Activated CD8-positive, alpha-beta memory T cell treated with anti-CD3 and anti-CD28 coated beads, Interleukin-2, amount 10 ng/mL, durations not matched to agents 7 days and 5 days (primary cell): ENCODE data around the gene SLC5A10. TPM values are rescaled to one million over a fixed set of nuclear protein-coding genes. Genes with fewer than 3 reads are reported as not detected.

ENCODE experiments used
- ATAC-seq: fragments of 150-1000 bp; cut with Tn5 transposase; one replicate; pipeline ENCODE4 v1.10.0; 2021; ENCODE audit warnings: moderate library complexity
- CTCF ChIA-PET: fragments of 350-600 bp; sonication (Branson Sonifier 250); formaldehyde crosslinking; loops from one replicate; lab custom pipeline; 2021; ENCODE audit warnings: antibody characterized with exemption; lab: Charles Lee
- DNase-seq: peaks from one replicate; pipeline ENCODE4 v3.0.0-alpha.2; 2020
- H3K27ac Mint-ChIP-seq: one replicate; pipeline ENCODE4 v1.8.0; 2021; ENCODE audit warnings: mild to moderate bottlenecking, mixed read lengths
- H3K27me3 Mint-ChIP-seq: one replicate; pipeline ENCODE4 v1.8.0; 2021; ENCODE audit warnings: mixed read lengths
- H3K36me3 Mint-ChIP-seq: one replicate; pipeline ENCODE4 v1.8.0; 2021; ENCODE audit warnings: mild to moderate bottlenecking, mixed read lengths
- H3K4me1 Mint-ChIP-seq: one replicate; pipeline ENCODE4 v1.8.0; 2021; ENCODE audit warnings: mixed read lengths
- H3K4me3 Mint-ChIP-seq: one replicate; pipeline ENCODE4 v1.8.0; 2021; ENCODE audit warnings: mild to moderate bottlenecking, moderate library complexity, mixed read lengths
- H3K9me3 Mint-ChIP-seq: one replicate; pipeline ENCODE4 v1.8.0; 2022; ENCODE audit warnings: low read depth, mixed read lengths
- total RNA-seq, 2 experiments: library from RNA; stranded (reverse); gene quantifications; one replicate each; pipeline ENCODE4 v1.2.3, GENCODE V29; 2021

The SLC5A10 gene
- total RNA-seq, 2 experiments from 2014 or later: not detected

- H3K36me3 Mint-ChIP-seq: peaks cover 32% of the 10 kb centered on the region
- no peak for ATAC-seq
- peaks cover 23% of the 10 kb centered on the region for H3K4me1 Mint-ChIP-seq
- CTCF ChIA-PET: no interaction called here
- H3K27me3 Mint-ChIP-seq: peaks cover 2% of the 10 kb centered on the region
- no peak overlapping the region for H3K4me3 Mint-ChIP-seq
- H3K27ac Mint-ChIP-seq: peak overlapping the region; percentile 35
- no peaks in the 10 kb centered on the region for H3K9me3 Mint-ChIP-seq
- DNase-seq: no peak
Measured at GRCh38 chr17:18928628-18929125, 23.3 kb upstream of the SLC5A10 start.

- CTCF ChIA-PET: interaction anchor here (0.7 to 1.6 kb wide), 3 partner anchors 10 to 306 kb away, joined by 3 to 5 read pairs (median 4); no protein-coding TSS in a partner anchor
- no peak overlapping the region for H3K4me3 Mint-ChIP-seq
- H3K36me3 Mint-ChIP-seq: peaks cover 24% of the 10 kb centered on the region
- H3K27me3 Mint-ChIP-seq: peaks cover 15% of the 10 kb centered on the region
- no peak overlapping the region for H3K27ac Mint-ChIP-seq
- DNase-seq (no peak), ATAC-seq (no peak)
- H3K9me3 Mint-ChIP-seq: no peaks in the 10 kb centered on the region
- peaks cover 16% of the 10 kb centered on the region for H3K4me1 Mint-ChIP-seq
Measured at GRCh38 chr17:18932360-18933055, 19.5 kb upstream of the SLC5A10 start.

GRCh38 chr17:18933102-18934058 lies 18.6 kb upstream of the SLC5A10 start:
- Mint-ChIP-seq H3K4me3 (no peak overlapping the region), H3K9me3 (no peaks in the 10 kb centered on the region), H3K4me1 (peaks cover 16% of the 10 kb centered on the region), H3K27ac (no peak overlapping the region), H3K27me3 (peaks cover 15% of the 10 kb centered on the region), H3K36me3 (peaks cover 21% of the 10 kb centered on the region)
- CTCF ChIA-PET: interaction anchor here (0.7 to 1.5 kb wide), 2 partner anchors 10 to 28 kb away, joined by 3 to 4 read pairs; no protein-coding TSS in a partner anchor
- ATAC-seq (no peak), DNase-seq (no peak)

GRCh38 chr17:18937981-18938691 lies 13.8 kb upstream of the SLC5A10 start:
- no peak overlapping the region for H3K4me3 Mint-ChIP-seq

GRCh38 chr17:18938692-18939023 lies 13.3 kb upstream of the SLC5A10 start:
- peaks cover 25% of the 10 kb centered on the region for H3K27me3 Mint-ChIP-seq
- H3K9me3 Mint-ChIP-seq: no peaks in the 10 kb centered on the region
- peaks cover 2% of the 10 kb centered on the region for H3K4me1 Mint-ChIP-seq
- no peak overlapping the region for H3K4me3 Mint-ChIP-seq
- H3K36me3 Mint-ChIP-seq: no peaks in the 10 kb centered on the region
- CTCF ChIA-PET: no interaction called here
- ATAC-seq (no peak), DNase-seq (no peak)
- no peak overlapping the region for H3K27ac Mint-ChIP-seq

More at GRCh38 chr17:18937981-18938691, 13.8 kb upstream of the SLC5A10 start:
- H3K9me3 Mint-ChIP-seq: no peaks in the 10 kb centered on the region
- H3K27ac Mint-ChIP-seq: no peak overlapping the region
- DNase-seq (no peak), ATAC-seq (no peak)
- H3K4me1 Mint-ChIP-seq: peaks cover 5% of the 10 kb centered on the region
- CTCF ChIA-PET: no interaction called here
- peaks cover 27% of the 10 kb centered on the region for H3K27me3 Mint-ChIP-seq
- no peaks in the 10 kb centered on the region for H3K36me3 Mint-ChIP-seq

- no peak for ATAC-seq
- Mint-ChIP-seq H3K4me1 (no peaks in the 10 kb centered on the region), H3K4me3 (no peak overlapping the region), H3K27me3 (peaks cover 28% of the 10 kb centered on the region), H3K36me3 (no peaks in the 10 kb centered on the region), H3K27ac (no peak overlapping the region), H3K9me3 (no peaks in the 10 kb centered on the region)
- DNase-seq: no peak
- CTCF ChIA-PET: no interaction called here
Measured at GRCh38 chr17:18944646-18945045, 7.3 kb upstream of the SLC5A10 start.

- CTCF ChIA-PET: no interaction called here
- H3K9me3 Mint-ChIP-seq: no peaks in the 10 kb centered on the region
Measured at GRCh38 chr17:18946536-18946935, 5.4 kb upstream of the SLC5A10 start.

GRCh38 chr17:18947866-18948265 lies 4.1 kb upstream of the SLC5A10 start:
- no peaks in the 10 kb centered on the region for H3K36me3 Mint-ChIP-seq
- no peaks in the 10 kb centered on the region for H3K9me3 Mint-ChIP-seq
- no peaks in the 10 kb centered on the region for H3K4me1 Mint-ChIP-seq
- peaks cover 20% of the 10 kb centered on the region for H3K27me3 Mint-ChIP-seq
- ATAC-seq (no peak), DNase-seq (no peak)
- CTCF ChIA-PET: interaction anchor here (2.8 kb wide), 1 partner anchor 13 kb away, joined by 18 read pairs; no protein-coding TSS in a partner anchor
- no peak overlapping the region for H3K27ac Mint-ChIP-seq
- H3K4me3 Mint-ChIP-seq: no peak overlapping the region

More at GRCh38 chr17:18946536-18946935, 5.4 kb upstream of the SLC5A10 start:
- no peak overlapping the region for H3K4me3 Mint-ChIP-seq
- no peaks in the 10 kb centered on the region for H3K4me1 Mint-ChIP-seq
- H3K36me3 Mint-ChIP-seq: no peaks in the 10 kb centered on the region
- ATAC-seq (no peak), DNase-seq (no peak)
- H3K27me3 Mint-ChIP-seq: peaks cover 20% of the 10 kb centered on the region
- H3K27ac Mint-ChIP-seq: no peak overlapping the region

- peaks cover 20% of the 10 kb centered on the region for H3K27me3 Mint-ChIP-seq
- H3K4me3 Mint-ChIP-seq: no peak overlapping the region
- no peak for DNase-seq
- no peak overlapping the region for H3K27ac Mint-ChIP-seq
- no peak for ATAC-seq
- CTCF ChIA-PET: interaction anchor here (2.8 kb wide), 1 partner anchor 12 kb away, joined by 18 read pairs; no protein-coding TSS in a partner anchor
- no peaks in the 10 kb centered on the region for H3K9me3 Mint-ChIP-seq
- H3K4me1 Mint-ChIP-seq: no peaks in the 10 kb centered on the region
- H3K36me3 Mint-ChIP-seq: no peaks in the 10 kb centered on the region
Measured at GRCh38 chr17:18948476-18949006, 3.4 kb upstream of the SLC5A10 start.

GRCh38 chr17:18949566-18949965 lies 2.4 kb upstream of the SLC5A10 start:
- H3K27ac Mint-ChIP-seq: no peak overlapping the region
- CTCF ChIA-PET: interaction anchor here (2.8 kb wide), 1 partner anchor 11 kb away, joined by 18 read pairs; no protein-coding TSS in a partner anchor
- ATAC-seq (no peak), DNase-seq (no peak)
- no peaks in the 10 kb centered on the region for H3K36me3 Mint-ChIP-seq
- peaks cover 2% of the 10 kb centered on the region for H3K4me1 Mint-ChIP-seq
- H3K27me3 Mint-ChIP-seq: peaks cover 17% of the 10 kb centered on the region
- no peaks in the 10 kb centered on the region for H3K9me3 Mint-ChIP-seq
- no peak overlapping the region for H3K4me3 Mint-ChIP-seq

- Mint-ChIP-seq H3K4me3 (no peak overlapping the region), H3K9me3 (no peaks in the 10 kb centered on the region), H3K36me3 (no peaks in the 10 kb centered on the region), H3K27ac (no peak overlapping the region), H3K27me3 (peaks cover 13% of the 10 kb centered on the region), H3K4me1 (peaks cover 5% of the 10 kb centered on the region)
- CTCF ChIA-PET: no interaction called here
- DNase-seq (no peak), ATAC-seq (no peak)
Measured at GRCh38 chr17:18950346-18950745, 1.6 kb upstream of the SLC5A10 start.

GRCh38 chr17:18950944-18951905 lies 740 bp upstream of the SLC5A10 start:
- H3K36me3 Mint-ChIP-seq: no peaks in the 10 kb centered on the region
- peaks cover 6% of the 10 kb centered on the region for H3K27me3 Mint-ChIP-seq
- no peak overlapping the region for H3K4me3 Mint-ChIP-seq
- H3K9me3 Mint-ChIP-seq: no peaks in the 10 kb centered on the region
- ATAC-seq (no peak), DNase-seq (no peak)
- H3K27ac Mint-ChIP-seq: no peak overlapping the region
- H3K4me1 Mint-ChIP-seq: peaks cover 9% of the 10 kb centered on the region
- CTCF ChIA-PET: interaction anchor here (1.6 kb wide), 1 partner anchor 10 kb away, joined by 6 read pairs; no protein-coding TSS in a partner anchor
